HG03378 (cell line): ENCODE data around the gene NCKAP5.

Experiments
- ATAC-seq: cut with Tn5 transposase; IDR thresholded peaks from one replicate; pipeline ENCODE4 v1.9.1; 2021; ENCODE audit warnings: mild to moderate bottlenecking, moderate library complexity; ENCODE audit not compliant: unreplicated experiment

NCKAP5 gene

GRCh38 chr2:133498662-133499585 lies 69.3 kb downstream of the NCKAP5 start:
- peak; percentile 71 for ATAC-seq

- no peak for ATAC-seq
Measured at GRCh38 chr2:133497951-133498565, 70.2 kb downstream of the NCKAP5 start.

- no peak for ATAC-seq
Measured at GRCh38 chr2:133497270-133497893, 70.9 kb downstream of the NCKAP5 start.

GRCh38 chr2:133496501-133497269 lies 71.6 kb downstream of the NCKAP5 start:
- no peak for ATAC-seq

GRCh38 chr2:133495226-133495625 lies 73.0 kb downstream of the NCKAP5 start:
- no peak for ATAC-seq

- ATAC-seq: no peak
Measured at GRCh38 chr2:133492719-133493380, 75.4 kb downstream of the NCKAP5 start.

GRCh38 chr2:133490411-133490980 lies 77.8 kb downstream of the NCKAP5 start:
- no peak for ATAC-seq

- no peak for ATAC-seq
Measured at GRCh38 chr2:133489641-133490410, 78.4 kb downstream of the NCKAP5 start.

GRCh38 chr2:133489146-133489545 lies 79.1 kb downstream of the NCKAP5 start:
- ATAC-seq: no peak

- ATAC-seq: no peak
Measured at GRCh38 chr2:133486771-133487191, 81.5 kb downstream of the NCKAP5 start.

GRCh38 chr2:133485868-133486267 lies 82.4 kb downstream of the NCKAP5 start:
- ATAC-seq: no peak

- peak; percentile 77 for ATAC-seq
Measured at GRCh38 chr2:133484784-133485183, 83.5 kb downstream of the NCKAP5 start.

- no peak for ATAC-seq
Measured at GRCh38 chr2:133484106-133484505, 84.2 kb downstream of the NCKAP5 start.

- ATAC-seq: no peak
Measured at GRCh38 chr2:133483181-133483580, 85.1 kb downstream of the NCKAP5 start.

GRCh38 chr2:133480707-133481429 lies 87.4 kb downstream of the NCKAP5 start:
- ATAC-seq: no peak

GRCh38 chr2:133477616-133477990 lies 90.7 kb downstream of the NCKAP5 start:
- no peak for ATAC-seq

- ATAC-seq: no peak
Measured at GRCh38 chr2:133476931-133477615, 91.2 kb downstream of the NCKAP5 start.

GRCh38 chr2:133476286-133476685 lies 92.0 kb downstream of the NCKAP5 start:
- no peak for ATAC-seq
